ENCODE data around the gene NOL12. TPM values are rescaled to one million over a fixed set of nuclear protein-coding genes. Genes with fewer than 3 reads are reported as not detected.

NOL12 gene
- total RNA-seq, 1 experiment from 2014 or later: 31.4 TPM

DNA sequence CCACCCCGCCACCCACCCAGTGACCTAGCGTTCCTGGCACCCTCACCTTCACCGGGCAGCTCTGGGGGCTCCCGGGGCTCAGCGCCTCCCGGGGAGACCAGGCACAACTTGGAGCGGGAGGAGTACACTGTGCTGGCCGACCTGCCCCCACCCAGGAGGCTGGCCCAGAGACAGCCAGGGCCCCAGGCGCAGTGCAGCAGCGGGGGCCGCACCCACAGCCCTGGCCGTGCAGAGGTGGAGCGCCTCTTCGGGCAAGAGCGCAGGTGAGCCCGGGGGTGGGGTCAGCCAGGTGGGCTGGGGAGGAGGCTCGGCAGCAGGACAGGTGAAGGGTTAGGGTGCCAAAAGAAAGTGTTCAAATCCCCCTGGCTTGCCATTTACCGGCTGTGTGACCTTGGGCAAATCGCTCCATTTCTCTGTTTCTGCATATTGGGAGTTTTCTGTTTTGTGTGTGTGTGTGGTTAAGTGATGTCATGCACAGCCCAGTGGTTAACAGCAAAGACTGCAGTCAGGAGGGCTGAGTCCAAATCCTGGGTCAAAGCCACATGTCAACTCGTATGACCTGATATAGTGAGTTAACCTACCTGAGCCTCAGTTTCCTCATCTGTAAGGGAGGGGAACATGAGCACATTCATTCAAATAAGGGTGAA, 40.2 kb downstream of the NOL12 start:
- CTCF ChIA-PET: no interaction called here
- H3K27me3 ChIP-seq (ENCODE audit: insufficient read depth, low read length): no peaks in the 10 kb centered on the region
- H2AFZ ChIP-seq (ENCODE audit: low read depth, low read length, poor library complexity, severe bottlenecking): no peak overlapping the region
- peak; percentile 60 for ATAC-seq
- POLR2A ChIA-PET: no interaction called here
- TF ChIP-seq EGR1 (IDR thresholded peaks at IDR 0.05; ENCODE audit: low read depth) (no peak), RAD21 (IDR thresholded peaks at IDR 0.05; ENCODE audit: low read depth) (peak; percentile 43; the same call in 1 of the 2 replicates)
- TF ChIP-seq, protein P1, sequence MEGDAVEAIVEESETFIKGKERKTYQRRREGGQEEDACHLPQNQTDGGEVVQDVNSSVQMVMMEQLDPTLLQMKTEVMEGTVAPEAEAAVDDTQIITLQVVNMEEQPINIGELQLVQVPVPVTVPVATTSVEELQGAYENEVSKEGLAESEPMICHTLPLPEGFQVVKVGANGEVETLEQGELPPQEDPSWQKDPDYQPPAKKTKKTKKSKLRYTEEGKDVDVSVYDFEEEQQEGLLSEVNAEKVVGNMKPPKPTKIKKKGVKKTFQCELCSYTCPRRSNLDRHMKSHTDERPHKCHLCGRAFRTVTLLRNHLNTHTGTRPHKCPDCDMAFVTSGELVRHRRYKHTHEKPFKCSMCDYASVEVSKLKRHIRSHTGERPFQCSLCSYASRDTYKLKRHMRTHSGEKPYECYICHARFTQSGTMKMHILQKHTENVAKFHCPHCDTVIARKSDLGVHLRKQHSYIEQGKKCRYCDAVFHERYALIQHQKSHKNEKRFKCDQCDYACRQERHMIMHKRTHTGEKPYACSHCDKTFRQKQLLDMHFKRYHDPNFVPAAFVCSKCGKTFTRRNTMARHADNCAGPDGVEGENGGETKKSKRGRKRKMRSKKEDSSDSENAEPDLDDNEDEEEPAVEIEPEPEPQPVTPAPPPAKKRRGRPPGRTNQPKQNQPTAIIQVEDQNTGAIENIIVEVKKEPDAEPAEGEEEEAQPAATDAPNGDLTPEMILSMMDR (IDR thresholded peaks at IDR 0.05 in 2 of 3, conservative IDR thresholded peaks at IDR 0.05 in 1 of 3; ENCODE audit: borderline replicate concordance in 1 of 3, insufficient read depth in 1 of 3, low read depth in 2 of 3, low read length in 2 of 3): 0 out of 6 replicates have a peak, but pooled peaks of 1 of the 3 experiments have one; percentile 14
- H3K27ac ChIP-seq (ENCODE audit: low read depth, low read length): no peak overlapping the region
- H3K4me1 ChIP-seq (ENCODE audit: control insufficient read depth in 1 of 2, insufficient read depth in 2 of 2, low read length in 2 of 2): 0 out of 4 replicates have a peak, but pooled peaks cover 0 to 3% of the 10 kb centered on the region in 2 experiments
- no peak overlapping the region for H3K4me2 ChIP-seq (ENCODE audit: low read length)
- H4K20me1 ChIP-seq (ENCODE audit: insufficient read depth): no peaks in the 10 kb centered on the region
- RAD21 ChIA-PET (ENCODE audit: low non-redundant PET in 1 of 2, low total read pairs in 2 of 2, uncharacterized antibody in 2 of 2, unreplicated experiment in 2 of 2): no interaction called here
- H3K9me3 ChIP-seq (ENCODE audit: control insufficient read depth in 1 of 2, insufficient read depth in 1 of 2, low read depth in 1 of 2, low read length in 2 of 2): no peaks in the 10 kb centered on the region; a peak in 1 of 4 replicates
- no peaks in the 10 kb centered on the region for H3K36me3 ChIP-seq (ENCODE audit: control insufficient read depth in 1 of 2, insufficient read depth in 2 of 2, low read length in 2 of 2)
- H3K9me2 ChIP-seq (ENCODE audit: insufficient read depth): no peaks in the 10 kb centered on the region
- intact Hi-C loops (cut with micrococcal nuclease): no loop called here
- no peak overlapping the region for H3K4me3 ChIP-seq (replicated peaks in 1 of 2; ENCODE audit: low read depth in 1 of 2, low read length in 2 of 2)
- no TSS peak for BruUV-seq (replicated peaks)
- no peak overlapping the region for H3K9ac ChIP-seq (ENCODE audit: low read length)
- H3K79me2 ChIP-seq (ENCODE audit: insufficient read depth, low read length): no peaks in the 10 kb centered on the region
- DNase-seq (ENCODE audit: low read depth, low spot score): no peak

DNA sequence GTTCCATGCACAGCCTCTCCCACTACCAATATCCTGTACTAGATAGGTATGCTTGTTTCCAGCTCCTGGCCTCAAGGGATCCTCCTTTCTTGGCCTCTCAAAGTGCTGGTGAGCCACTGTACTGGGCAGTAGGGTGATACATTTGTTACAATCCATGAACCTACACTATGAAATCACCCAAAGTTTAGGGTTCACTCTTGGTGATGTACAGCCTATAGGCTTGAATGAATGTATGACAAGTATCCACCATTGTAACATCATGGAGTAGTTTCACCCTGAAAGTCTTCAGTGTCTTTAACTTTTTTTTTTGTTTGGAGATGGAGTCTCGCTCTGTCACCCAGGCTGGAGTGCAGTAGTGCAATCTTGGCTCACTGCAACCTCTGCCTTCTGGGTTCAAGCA, 42.5 kb downstream of the NOL12 start:
- BruUV-seq (replicated peaks): no TSS peak
- Histone ChIP-seq H3K27ac (ENCODE audit: low read depth, low read length) (no peak overlapping the region), H3K4me1 (ENCODE audit: control insufficient read depth in 1 of 2, insufficient read depth in 2 of 2, low read length in 2 of 2) (peaks cover 8 to 21% of the 10 kb centered on the region in 2 experiments; a peak in 3 of 4 replicates), H3K9me2 (ENCODE audit: insufficient read depth) (no peaks in the 10 kb centered on the region), H3K9me3 (ENCODE audit: control insufficient read depth in 1 of 2, insufficient read depth in 1 of 2, low read depth in 1 of 2, low read length in 2 of 2) (no peaks in the 10 kb centered on the region; a peak in 1 of 4 replicates), H3K4me3 (replicated peaks in 1 of 2; ENCODE audit: low read depth in 1 of 2, low read length in 2 of 2) (no peak overlapping the region), H3K4me2 (ENCODE audit: low read length) (no peak overlapping the region), H4K20me1 (ENCODE audit: insufficient read depth) (no peaks in the 10 kb centered on the region), H2AFZ (ENCODE audit: low read depth, low read length, poor library complexity, severe bottlenecking) (no peak overlapping the region), H3K27me3 (ENCODE audit: insufficient read depth, low read length) (no peaks in the 10 kb centered on the region), H3K36me3 (ENCODE audit: control insufficient read depth in 1 of 2, insufficient read depth in 2 of 2, low read length in 2 of 2) (no peaks in the 10 kb centered on the region), H3K79me2 (ENCODE audit: insufficient read depth, low read length) (no peaks in the 10 kb centered on the region), H3K9ac (ENCODE audit: low read length) (no peak overlapping the region)
- intact Hi-C loops (cut with micrococcal nuclease): no loop called here
- ChIA-PET POLR2A (interaction anchor here (0.7 to 1.5 kb wide), 3 partner anchors 9 to 32 kb away, joined by 3 to 6 read pairs (median 4); no protein-coding TSS in a partner anchor), RAD21 (ENCODE audit: low non-redundant PET in 1 of 2, low total read pairs in 2 of 2, uncharacterized antibody in 2 of 2, unreplicated experiment in 2 of 2) (no interaction called here), CTCF (interaction anchor here (1.2 kb wide), 1 partner anchor 85 kb away, joined by 3 read pairs; no protein-coding TSS in a partner anchor)
- ATAC-seq (no peak), DNase-seq (ENCODE audit: low read depth, low spot score) (no peak)
- TF ChIP-seq, protein P2, sequence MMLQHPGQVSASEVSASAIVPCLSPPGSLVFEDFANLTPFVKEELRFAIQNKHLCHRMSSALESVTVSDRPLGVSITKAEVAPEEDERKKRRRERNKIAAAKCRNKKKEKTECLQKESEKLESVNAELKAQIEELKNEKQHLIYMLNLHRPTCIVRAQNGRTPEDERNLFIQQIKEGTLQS (IDR thresholded peaks at IDR 0.05): no peak
- TF ChIP-seq, protein P3, sequence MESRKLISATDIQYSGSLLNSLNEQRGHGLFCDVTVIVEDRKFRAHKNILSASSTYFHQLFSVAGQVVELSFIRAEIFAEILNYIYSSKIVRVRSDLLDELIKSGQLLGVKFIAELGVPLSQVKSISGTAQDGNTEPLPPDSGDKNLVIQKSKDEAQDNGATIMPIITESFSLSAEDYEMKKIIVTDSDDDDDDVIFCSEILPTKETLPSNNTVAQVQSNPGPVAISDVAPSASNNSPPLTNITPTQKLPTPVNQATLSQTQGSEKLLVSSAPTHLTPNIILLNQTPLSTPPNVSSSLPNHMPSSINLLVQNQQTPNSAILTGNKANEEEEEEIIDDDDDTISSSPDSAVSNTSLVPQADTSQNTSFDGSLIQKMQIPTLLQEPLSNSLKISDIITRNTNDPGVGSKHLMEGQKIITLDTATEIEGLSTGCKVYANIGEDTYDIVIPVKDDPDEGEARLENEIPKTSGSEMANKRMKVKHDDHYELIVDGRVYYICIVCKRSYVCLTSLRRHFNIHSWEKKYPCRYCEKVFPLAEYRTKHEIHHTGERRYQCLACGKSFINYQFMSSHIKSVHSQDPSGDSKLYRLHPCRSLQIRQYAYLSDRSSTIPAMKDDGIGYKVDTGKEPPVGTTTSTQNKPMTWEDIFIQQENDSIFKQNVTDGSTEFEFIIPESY (IDR thresholded peaks at IDR 0.05; ENCODE audit: extremely low read depth, insufficient replicate concordance, low read length): no peak
- TF ChIP-seq SP1 (IDR thresholded peaks at IDR 0.05; ENCODE audit: low read depth) (no peak), EGR1 (IDR thresholded peaks at IDR 0.05; ENCODE audit: low read depth) (no peak), EZH2phosphoT487 (IDR thresholded peaks at IDR 0.05; ENCODE audit: borderline replicate concordance) (no peak), ZFX (IDR thresholded peaks at IDR 0.05) (no peak), TCF7L2 (IDR thresholded peaks at IDR 0.05; ENCODE audit: borderline replicate concordance, extremely low read depth, insufficient read depth, insufficient read length) (no peak), EZH2 (IDR thresholded peaks at IDR 0.05) (no peak)
- TF ChIP-seq, protein P1 (IDR thresholded peaks at IDR 0.05 in 2 of 3, conservative IDR thresholded peaks at IDR 0.05 in 1 of 3; ENCODE audit: borderline replicate concordance in 1 of 3, insufficient read depth in 1 of 3, low read depth in 2 of 3, low read length in 2 of 3): no peak
- TF ChIP-seq, protein P4, sequence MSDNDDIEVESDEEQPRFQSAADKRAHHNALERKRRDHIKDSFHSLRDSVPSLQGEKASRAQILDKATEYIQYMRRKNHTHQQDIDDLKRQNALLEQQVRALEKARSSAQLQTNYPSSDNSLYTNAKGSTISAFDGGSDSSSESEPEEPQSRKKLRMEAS (IDR thresholded peaks at IDR 0.05): no peak

Measured in HCT116 (cell line).